HG03139 (cell line): ENCODE measurements around the gene GABRG3.

Source experiments
- ATAC-seq: cut with Tn5 transposase; IDR thresholded peaks from one replicate; pipeline ENCODE4 v1.9.1; 2021; ENCODE audit not compliant: unreplicated experiment

The GABRG3 gene

DNA sequence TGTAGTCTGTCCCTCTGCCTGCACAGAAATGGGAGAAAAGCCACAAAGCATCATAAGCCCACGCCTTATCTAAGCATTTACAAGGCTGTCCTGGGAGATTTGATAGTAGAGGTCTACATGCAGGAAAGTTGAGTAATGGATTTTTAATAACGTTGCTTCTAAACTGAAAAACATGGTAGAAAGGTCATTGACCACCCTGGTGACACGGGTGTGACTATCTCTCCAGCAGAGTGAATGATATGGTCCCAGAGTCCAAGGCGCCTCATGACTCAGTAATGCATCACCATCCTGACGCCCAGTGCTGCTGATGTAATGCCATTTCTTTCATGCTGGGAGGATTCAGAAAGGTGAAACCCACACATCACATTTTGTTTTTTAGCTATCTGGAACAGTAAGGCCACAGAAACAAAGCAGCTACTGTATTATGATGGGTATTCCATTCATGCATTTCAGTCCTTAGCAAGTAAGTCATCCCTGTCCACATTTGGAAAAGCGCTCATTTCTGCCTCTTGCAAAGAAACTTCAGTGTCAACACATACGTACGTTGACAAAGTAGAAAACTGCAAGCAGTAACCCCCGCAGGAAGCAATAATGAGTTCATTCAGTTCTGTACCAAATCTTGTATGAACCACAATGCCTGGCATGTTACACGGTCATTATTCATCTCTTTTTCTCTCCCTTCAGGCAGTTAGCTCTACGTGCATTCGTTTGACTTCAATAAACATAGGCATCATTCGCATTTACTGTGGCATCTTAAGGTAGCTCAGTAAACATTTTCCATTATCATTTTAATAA is 483.5 kb downstream of the GABRG3 start:
- no peak for ATAC-seq

DNA sequence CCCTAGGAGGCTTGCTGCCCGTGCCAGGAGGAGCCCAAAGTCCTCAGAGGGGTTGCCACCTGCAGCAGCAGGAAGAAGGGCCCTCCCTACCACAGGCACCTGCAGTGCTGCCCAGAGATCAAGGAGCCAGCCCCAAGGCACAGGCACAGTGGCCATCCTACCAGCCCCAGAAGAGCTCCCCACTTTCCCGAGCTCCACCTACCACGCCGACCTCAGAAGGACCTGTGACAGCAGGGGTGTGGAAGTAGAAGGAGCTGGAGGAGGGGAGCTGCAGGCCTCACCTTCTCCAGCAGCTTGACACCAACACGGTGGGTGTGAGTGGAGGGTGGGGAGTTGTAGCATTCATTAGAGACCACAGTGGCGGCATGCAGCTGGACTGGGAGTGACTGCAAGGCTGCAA is 485.8 kb downstream of the GABRG3 start:
- no peak for ATAC-seq

- no peak for ATAC-seq
Measured at GRCh38 chr15:27457766-27458165, 486.8 kb downstream of the GABRG3 start.

DNA sequence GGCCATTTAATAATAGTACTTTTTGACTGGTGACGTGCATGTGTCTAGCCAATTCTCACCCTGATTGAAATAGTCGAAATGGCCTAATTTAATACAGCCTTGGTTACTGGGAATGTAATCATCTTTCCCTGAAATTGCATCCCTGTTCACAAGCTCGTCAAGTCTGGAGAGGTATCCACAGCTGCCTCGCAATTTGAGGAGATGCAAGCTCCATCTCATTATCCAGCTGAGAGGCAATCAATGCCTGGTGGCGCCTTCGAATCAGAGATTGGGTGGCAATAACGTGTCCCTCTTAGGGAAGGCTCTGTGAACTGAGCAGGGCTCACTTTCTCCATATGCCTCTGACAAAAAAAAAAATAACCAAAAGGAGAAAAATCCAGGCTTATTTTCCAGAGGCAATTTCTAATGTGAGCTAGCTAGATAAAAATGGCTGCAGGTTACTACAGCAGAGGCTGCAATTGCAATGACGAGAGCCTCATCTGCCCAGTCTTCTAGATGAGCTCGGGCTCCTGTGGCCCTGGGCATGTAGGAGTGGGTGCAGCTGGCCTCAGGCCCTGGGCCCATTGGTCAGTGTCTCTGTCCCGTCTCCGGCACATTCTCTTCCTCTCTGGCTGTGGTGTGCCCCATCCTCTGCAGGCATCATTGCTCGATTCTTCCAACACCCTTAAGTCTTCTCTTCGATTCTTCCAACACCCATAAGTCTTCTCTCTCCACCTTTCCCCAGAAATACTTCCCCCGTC is 487.5 kb downstream of the GABRG3 start:
- no peak for ATAC-seq

GRCh38 chr15:27459836-27460235 is 488.9 kb downstream of the GABRG3 start:
- ATAC-seq, result no peak

DNA sequence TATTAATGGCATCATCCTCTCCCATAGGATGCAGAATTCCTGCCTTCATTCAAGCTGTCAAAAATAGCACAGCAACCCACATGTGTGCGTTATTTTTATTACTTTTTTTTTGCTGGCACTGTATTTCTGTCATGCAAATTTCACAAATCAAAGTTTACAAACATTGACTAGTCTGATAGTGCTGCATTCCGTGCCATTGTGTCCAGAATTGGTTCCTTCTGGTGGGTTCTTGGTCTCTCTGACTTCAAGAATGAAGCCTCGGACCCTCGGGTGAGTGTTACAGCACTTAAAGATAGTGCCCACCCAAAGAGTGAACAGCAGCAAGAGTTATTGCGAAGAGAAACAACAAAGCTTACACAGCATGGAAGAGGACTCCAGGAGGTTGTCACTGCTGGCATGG is 490.2 kb downstream of the GABRG3 start:
- no peak for ATAC-seq

GRCh38 chr15:27463525-27464088 is 492.6 kb downstream of the GABRG3 start:
- ATAC-seq, result no peak

DNA sequence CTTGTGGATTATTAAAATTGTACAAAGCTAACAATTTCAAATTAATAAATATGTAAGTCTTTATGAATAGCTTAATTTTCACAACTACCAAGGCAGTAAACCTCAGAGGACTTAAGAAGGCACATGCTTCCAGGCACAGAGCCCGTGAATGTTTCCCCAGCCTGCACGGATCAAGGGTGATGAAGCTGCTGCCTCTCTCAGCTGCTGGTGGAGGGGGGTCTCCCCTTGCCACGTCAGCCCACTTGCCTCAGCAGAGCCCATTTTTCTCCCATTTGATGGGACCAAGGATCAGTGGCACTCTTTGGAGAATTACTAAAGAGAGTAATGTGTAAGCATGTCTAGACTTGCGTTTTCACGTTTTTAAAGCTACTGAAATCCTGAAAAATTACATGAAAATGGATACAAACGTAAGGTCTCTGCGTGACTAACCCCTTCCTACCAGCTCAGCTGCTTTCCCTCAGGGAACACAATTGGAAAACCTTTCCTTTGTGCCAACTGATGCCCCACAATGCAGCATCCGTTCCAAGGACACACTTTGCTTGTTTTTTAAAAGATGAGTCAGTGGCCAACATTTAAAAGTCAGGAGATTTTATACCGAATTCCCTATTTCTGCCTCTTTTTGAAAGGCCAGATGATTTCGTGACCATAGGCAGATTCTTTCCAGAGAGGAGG is 494.1 kb downstream of the GABRG3 start:
- ATAC-seq, result no peak

DNA sequence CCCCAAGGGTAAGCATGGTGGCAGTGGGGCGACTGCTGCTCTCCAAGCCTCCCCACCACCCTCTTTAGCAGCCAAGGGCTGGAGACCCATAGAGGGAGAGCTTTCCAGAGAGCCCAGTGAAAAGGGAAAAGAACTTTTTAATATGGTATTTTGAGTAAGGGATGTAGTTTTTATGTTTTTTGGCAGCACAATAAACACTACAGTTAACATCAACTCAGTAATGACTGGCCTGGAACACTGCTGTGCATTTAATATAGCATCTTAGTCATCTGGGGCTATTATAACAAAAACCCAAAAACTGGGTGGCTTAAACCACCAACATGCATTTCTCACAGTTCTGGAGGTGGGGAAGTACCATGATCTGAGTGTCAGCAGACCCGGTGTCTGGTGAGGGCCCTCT is 495.8 kb downstream of the GABRG3 start:
- ATAC-seq, result no peak

DNA sequence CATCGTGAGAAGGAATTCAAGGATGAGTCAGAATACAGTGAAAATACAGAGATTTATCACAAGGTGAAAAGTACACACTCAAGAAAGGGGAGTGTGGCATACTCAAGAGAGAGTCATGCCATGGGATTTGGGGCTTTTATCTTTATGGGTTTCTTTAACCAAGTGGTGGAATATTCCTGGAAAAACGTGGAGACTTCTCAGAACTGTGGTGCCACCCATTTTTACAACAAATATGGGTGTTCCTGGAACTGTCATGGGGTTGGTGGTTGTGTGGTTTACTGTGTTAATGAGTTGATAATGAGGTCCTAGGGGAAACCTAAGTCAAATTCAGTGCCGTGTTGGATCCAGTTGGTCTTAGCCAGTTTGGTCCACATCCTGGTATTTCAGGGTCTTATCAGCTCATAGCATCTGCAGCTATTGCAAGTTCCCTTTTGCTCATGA is 497.2 kb downstream of the GABRG3 start:
- ATAC-seq, result no peak

DNA sequence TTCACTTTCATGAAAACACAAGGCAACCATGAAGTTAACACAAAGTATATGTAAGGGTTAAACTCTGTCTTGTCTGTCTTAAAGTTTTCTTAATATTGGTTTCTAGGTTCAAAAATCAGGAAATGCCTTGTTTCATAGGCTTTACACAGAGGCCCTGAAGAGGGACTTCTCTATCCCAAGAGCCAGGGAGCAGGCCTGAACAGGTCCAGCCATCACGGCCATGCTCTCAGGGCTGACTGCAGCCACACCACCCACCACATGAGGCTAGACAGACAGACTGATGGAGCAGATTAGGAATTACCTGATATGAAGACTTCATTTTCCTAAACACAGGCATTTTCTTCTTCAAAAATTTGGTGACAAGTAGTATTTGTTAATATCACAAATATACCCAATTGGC is 502.9 kb downstream of the GABRG3 start:
- no peak for ATAC-seq

DNA sequence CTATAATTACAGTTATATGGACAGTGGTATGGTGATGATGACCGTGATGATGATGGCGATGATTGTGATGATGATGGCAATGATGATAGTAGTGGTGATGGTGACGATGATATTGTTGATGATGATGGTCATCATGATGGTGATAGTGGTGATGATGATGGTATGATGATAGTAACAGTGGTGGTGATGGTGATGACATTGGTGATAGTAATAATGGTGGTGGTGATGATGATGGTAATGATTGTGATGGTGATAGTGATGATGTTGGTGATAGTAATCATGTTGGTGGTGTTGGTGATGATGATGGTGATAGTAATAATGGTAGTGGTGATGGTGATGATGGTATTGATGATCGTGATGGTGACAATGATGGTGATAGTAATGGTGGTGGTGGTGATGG is 504.4 kb downstream of the GABRG3 start:
- no peak for ATAC-seq

DNA sequence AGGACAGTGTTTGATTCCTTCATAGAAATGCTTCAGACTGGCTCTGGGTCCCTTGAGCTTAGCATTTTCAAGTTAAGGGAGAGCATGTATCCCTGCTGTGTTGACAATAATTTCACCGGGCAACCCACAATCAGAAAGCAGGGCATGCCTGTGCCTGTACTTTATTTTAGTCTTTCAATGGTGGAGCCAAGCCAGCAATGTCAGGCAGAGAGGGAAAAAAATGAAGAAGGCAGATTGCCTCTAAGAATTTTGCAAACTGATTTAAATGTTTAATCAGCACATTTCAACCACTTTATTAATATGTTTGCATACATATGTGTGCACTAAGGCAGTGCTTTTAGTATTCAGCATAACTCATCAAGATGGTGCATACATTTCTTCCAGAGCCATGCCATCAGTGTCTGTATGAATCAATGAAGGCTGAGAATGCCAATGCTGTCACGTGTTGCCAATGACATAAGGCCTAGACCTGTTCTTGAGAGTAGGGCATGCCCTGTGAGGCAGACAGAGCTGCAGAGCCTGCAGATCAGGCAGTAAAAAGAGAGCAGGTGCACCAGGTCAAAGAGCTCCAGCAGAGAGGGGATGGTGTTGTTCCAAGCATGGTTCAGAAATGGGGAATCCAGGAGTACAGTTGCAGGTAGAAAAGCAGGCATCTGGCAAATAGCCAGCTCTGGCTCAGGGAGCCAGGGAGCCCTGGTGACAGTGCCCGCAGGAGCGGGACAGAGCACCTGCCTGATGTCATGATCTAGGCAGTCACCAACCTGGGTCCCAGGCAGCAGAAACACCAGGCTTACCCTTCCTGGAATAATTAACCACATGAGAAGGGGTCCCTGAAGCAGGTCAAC is 508.5 kb downstream of the GABRG3 start:
- ATAC-seq, result no peak

GRCh38 chr15:27480141-27480530 is 509.2 kb downstream of the GABRG3 start:
- no peak for ATAC-seq

GRCh38 chr15:27480642-27481041 is 509.7 kb downstream of the GABRG3 start:
- no peak for ATAC-seq

DNA sequence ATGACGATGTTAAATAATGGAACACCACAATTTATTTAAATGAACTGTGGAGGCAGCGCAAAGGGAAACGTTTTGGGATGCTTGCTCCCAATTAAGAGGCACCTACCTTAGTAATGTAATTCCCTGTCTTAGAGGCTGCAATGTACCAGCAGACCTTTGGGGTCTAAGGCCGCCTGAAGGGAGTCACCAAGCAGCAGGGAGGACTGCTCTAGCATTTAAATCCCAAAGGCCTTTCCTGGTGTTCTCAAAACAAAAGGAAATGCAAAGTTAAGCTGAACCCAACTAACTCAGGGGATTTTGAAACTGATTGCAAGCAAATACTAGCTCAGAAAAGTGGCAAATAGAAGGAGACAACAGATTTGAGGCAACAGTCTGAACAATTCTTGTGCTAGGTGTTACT is 510.8 kb downstream of the GABRG3 start:
- no peak for ATAC-seq

DNA sequence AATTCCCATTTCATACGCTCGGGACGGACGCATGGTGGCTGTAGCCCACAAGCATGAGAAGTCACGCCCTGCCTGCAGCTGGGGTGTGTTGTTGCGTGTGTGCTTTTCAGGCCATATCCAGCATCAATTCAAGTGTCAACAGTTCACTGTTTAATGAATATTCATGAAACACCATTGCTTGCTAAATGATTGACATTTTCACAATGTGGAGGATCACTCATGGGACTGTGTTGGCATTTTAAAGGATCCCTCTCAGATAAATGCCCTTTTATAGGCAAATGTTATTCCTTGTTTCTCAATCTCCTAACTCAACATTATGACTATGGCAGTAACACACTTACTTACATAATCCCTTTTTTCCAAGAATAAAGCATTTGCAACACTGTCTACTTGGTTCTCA is 511.3 kb downstream of the GABRG3 start:
- ATAC-seq, result no peak

DNA sequence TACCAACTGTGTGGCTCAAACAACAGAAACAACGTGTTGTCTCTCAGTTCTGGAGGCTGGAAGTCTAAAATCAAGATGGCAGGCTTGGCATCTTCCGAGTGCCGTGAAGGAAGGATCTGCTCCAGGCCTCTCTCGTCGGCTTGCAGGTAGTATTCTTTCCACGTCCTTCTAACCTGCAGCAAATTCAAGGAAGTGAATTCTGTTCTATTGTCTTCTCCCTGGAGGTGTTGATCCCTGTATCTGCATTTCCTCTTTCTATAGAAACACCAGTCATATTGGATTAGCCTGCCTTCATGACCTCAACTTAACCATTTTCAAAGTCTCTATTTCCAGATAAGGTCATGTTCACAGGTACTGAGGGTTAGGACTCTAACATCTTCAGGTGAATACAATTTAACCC is 512.1 kb downstream of the GABRG3 start:
- no peak for ATAC-seq

- ATAC-seq, result no peak
Measured at GRCh38 chr15:27485265-27485664, 514.3 kb downstream of the GABRG3 start.

- ATAC-seq, result no peak
Measured at GRCh38 chr15:27486051-27486450, 515.1 kb downstream of the GABRG3 start.
